Hepatocyte (in vitro differentiated cells): ENCODE measurements around the gene PTPRE.

Experiments
- EZH2 ChIP-seq: fragments of 200-600 bp; sonication (generic); IDR thresholded peaks from 2 replicates; pipeline ENCODE4 v1.6.1; 2016; ENCODE audit warnings: antibody characterized with exemption, mild to moderate bottlenecking, borderline replicate concordance
- TF ChIP-seq, protein P1 (sequence below): fragments of 200-600 bp; sonication (generic); IDR thresholded peaks from 2 replicates; pipeline ENCODE4 v1.5.1; 2016; ENCODE audit warnings: antibody characterized with exemption, mild to moderate bottlenecking; ENCODE audit not compliant: poor library complexity

DNA sequence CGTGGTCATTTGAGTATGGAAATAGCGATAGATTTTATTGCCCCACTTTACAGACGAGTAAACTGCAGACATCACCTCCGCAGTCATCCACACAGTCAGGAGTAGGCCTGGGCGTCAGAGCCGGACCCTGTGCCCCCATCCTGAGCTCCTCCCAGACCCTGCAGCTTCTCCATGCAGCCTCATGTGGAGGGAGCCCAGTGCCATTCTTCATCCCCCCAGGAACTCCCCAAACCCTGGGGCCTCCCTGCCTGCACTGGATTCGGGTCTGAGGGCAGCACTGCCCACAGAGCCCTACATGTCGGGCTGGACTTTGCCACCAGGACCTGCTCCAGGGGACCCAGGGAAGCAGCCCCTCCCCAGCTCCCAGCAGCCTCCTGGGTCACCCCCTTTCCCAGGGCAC, 118.5 kb downstream of the PTPRE start:
- TF ChIP-seq, protein P1, sequence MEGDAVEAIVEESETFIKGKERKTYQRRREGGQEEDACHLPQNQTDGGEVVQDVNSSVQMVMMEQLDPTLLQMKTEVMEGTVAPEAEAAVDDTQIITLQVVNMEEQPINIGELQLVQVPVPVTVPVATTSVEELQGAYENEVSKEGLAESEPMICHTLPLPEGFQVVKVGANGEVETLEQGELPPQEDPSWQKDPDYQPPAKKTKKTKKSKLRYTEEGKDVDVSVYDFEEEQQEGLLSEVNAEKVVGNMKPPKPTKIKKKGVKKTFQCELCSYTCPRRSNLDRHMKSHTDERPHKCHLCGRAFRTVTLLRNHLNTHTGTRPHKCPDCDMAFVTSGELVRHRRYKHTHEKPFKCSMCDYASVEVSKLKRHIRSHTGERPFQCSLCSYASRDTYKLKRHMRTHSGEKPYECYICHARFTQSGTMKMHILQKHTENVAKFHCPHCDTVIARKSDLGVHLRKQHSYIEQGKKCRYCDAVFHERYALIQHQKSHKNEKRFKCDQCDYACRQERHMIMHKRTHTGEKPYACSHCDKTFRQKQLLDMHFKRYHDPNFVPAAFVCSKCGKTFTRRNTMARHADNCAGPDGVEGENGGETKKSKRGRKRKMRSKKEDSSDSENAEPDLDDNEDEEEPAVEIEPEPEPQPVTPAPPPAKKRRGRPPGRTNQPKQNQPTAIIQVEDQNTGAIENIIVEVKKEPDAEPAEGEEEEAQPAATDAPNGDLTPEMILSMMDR: no peak
- no peak for TF ChIP-seq EZH2
